ENCODE measurements around the gene GIPR. TPM values are rescaled to one million over a fixed set of nuclear protein-coding genes. Genes with fewer than 3 reads are reported as not detected.

Gene GIPR
- total and polyA plus RNA-seq, 2 experiments from 2014 or later, result 0.42 to 1.2 TPM

DNA sequence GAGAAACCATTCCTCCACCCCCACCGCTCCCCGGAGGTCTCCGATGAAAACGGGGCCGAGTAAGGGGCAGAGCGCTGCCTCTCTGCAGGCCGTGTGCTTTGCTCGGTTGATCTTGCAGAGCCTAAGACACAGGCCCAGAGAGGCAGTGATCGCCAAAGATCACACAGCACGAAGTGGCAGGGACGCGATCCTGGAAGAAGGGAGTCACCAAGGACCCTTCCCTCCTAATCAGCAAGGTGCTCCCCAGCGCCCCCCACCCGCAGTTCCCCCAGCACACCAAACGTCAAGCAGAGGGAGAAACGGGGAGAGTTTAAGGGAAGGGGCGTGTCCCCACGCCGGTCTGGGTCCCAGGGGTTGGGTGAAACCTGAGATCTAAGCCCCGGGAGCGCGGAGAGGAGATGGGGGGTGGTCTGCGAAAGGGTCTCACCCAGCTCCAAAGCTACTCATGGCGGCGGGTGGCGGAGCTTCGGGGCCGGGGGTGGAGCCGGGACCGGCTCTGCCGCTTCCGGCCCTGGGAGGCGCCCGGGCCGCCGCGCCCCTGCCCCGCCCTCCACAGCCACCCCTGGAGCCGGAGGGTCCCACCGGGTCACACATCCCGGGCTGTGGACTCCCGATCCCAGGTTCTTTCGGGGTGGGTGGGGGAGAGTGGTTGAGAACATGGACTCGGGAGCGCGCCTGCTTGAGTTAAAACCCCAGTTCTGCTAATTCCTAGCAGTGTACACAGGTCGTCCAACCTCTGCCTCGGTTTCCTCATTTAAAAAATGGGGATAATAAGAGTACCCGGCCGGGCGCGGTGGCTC, 28.9 kb upstream of the GIPR start, which contains the start of gene EML2:
EML2 (minus strand) TSS at position 468 of the 800 bp plus-strand sequence; CDS start at position 447, 21 bp downstream.
- Histone ChIP-seq H3K4me3 (peak within 1 kb of the TSS; percentile 55), H3F3A (replicated peaks; ENCODE audit: low read depth) (peaks cover 38% of the 10 kb centered on the region), H3K36me3 (ENCODE audit: insufficient read depth) (no peaks in the 10 kb centered on the region), H3K9me2 (ENCODE audit: insufficient read depth) (no peaks in the 10 kb centered on the region), H3K4me2 (peak within 1 kb of the TSS; percentile 86), H4K20me1 (replicated peaks; ENCODE audit: insufficient read depth) (no peaks in the 10 kb centered on the region), H3K4me1 (ENCODE audit: insufficient read depth) (peaks cover 32% of the 10 kb centered on the region), H3K79me2 (replicated peaks; ENCODE audit: insufficient read depth) (no peaks in the 10 kb centered on the region), H3K27me3 (ENCODE audit: insufficient read depth) (peaks cover 10% of the 10 kb centered on the region; the same call in 1 of the 2 replicates), H2AFZ (peak within 1 kb of the TSS; percentile 76), H3K27ac (ENCODE audit: low read depth) (peak within 1 kb of the TSS; percentile 45; the same call in 1 of the 2 replicates)
- Mint-ChIP-seq H3K27me3 (ENCODE audit: insufficient read depth, low read depth, poor library complexity) (peaks cover 38% of the 10 kb centered on the region), H3K4me3 (peak within 1 kb of the TSS; percentile 86), H3K27ac (peak within 1 kb of the TSS; percentile 92), H3K9me3 (peaks cover 3% of the 10 kb centered on the region; the same call in 2 of the 3 replicates), H3K4me1 (peaks cover 32% of the 10 kb centered on the region), H3K36me3 (ENCODE audit: low read depth) (no peaks in the 10 kb centered on the region)
- DNase-seq (ENCODE audit: low spot score), result peak; percentile 97
- peak; percentile 43 for ATAC-seq
- TF ChIP-seq, protein P1, sequence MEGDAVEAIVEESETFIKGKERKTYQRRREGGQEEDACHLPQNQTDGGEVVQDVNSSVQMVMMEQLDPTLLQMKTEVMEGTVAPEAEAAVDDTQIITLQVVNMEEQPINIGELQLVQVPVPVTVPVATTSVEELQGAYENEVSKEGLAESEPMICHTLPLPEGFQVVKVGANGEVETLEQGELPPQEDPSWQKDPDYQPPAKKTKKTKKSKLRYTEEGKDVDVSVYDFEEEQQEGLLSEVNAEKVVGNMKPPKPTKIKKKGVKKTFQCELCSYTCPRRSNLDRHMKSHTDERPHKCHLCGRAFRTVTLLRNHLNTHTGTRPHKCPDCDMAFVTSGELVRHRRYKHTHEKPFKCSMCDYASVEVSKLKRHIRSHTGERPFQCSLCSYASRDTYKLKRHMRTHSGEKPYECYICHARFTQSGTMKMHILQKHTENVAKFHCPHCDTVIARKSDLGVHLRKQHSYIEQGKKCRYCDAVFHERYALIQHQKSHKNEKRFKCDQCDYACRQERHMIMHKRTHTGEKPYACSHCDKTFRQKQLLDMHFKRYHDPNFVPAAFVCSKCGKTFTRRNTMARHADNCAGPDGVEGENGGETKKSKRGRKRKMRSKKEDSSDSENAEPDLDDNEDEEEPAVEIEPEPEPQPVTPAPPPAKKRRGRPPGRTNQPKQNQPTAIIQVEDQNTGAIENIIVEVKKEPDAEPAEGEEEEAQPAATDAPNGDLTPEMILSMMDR (conservative IDR thresholded peaks at IDR 0.05; ENCODE audit: low read depth in 2 of 2), result peak; percentile 39 to 64
- TF ChIP-seq, protein P2, sequence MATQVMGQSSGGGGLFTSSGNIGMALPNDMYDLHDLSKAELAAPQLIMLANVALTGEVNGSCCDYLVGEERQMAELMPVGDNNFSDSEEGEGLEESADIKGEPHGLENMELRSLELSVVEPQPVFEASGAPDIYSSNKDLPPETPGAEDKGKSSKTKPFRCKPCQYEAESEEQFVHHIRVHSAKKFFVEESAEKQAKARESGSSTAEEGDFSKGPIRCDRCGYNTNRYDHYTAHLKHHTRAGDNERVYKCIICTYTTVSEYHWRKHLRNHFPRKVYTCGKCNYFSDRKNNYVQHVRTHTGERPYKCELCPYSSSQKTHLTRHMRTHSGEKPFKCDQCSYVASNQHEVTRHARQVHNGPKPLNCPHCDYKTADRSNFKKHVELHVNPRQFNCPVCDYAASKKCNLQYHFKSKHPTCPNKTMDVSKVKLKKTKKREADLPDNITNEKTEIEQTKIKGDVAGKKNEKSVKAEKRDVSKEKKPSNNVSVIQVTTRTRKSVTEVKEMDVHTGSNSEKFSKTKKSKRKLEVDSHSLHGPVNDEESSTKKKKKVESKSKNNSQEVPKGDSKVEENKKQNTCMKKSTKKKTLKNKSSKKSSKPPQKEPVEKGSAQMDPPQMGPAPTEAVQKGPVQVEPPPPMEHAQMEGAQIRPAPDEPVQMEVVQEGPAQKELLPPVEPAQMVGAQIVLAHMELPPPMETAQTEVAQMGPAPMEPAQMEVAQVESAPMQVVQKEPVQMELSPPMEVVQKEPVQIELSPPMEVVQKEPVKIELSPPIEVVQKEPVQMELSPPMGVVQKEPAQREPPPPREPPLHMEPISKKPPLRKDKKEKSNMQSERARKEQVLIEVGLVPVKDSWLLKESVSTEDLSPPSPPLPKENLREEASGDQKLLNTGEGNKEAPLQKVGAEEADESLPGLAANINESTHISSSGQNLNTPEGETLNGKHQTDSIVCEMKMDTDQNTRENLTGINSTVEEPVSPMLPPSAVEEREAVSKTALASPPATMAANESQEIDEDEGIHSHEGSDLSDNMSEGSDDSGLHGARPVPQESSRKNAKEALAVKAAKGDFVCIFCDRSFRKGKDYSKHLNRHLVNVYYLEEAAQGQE (IDR thresholded peaks at IDR 0.05; ENCODE audit: unreplicated experiment), result no peak
- TF ChIP-seq NANOG (IDR thresholded peaks at IDR 0.05; ENCODE audit: borderline replicate concordance) (no peak), CREB1 (CRISPR knock-in tag; IDR thresholded peaks at IDR 0.05; ENCODE audit: low read depth) (no peak)

DNA sequence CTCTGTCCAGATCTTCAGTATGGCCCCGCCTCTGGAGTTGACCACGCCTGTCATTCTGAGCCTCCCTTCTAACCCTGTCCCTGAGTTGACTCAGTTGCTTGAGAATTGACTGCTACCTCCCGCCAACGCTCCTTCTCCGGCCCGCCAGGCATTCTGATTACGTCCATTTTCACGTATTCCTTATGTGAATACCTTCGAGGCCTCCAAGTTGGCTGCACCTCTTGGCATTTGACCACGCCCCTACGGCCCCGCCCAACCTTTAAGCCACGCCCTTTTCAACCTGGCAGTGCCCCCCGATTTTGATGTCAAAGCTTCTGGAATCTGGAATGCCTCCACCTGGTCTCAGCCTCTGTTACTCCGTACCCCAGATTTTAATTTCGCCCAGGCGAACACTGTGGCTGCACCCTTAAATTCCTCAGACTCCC, 27.2 kb upstream of the GIPR start:
- Histone ChIP-seq H3F3A (replicated peaks; ENCODE audit: low read depth) (peaks cover 42% of the 10 kb centered on the region), H3K4me3 (peak overlapping the region; percentile 64), H3K79me2 (replicated peaks; ENCODE audit: insufficient read depth) (no peaks in the 10 kb centered on the region), H4K20me1 (replicated peaks; ENCODE audit: insufficient read depth) (no peaks in the 10 kb centered on the region), H3K4me2 (peak overlapping the region; percentile 97), H3K4me1 (ENCODE audit: insufficient read depth) (peaks cover 44% of the 10 kb centered on the region), H2AFZ (0 out of 2 replicates have a peak overlapping the region, but pooled peaks have one; percentile 23), H3K27me3 (ENCODE audit: insufficient read depth) (peaks cover 18% of the 10 kb centered on the region), H3K36me3 (ENCODE audit: insufficient read depth) (no peaks in the 10 kb centered on the region), H3K27ac (ENCODE audit: low read depth) (peak overlapping the region; percentile 51; the same call in 1 of the 2 replicates), H3K9me2 (ENCODE audit: insufficient read depth) (no peaks in the 10 kb centered on the region)
- H3K9me3 Mint-ChIP-seq, result peaks cover 3% of the 10 kb centered on the region; the same call in 2 of the 3 replicates
- H3K27ac Mint-ChIP-seq, result peak overlapping the region; percentile 51
- peaks cover 41% of the 10 kb centered on the region for H3K4me1 Mint-ChIP-seq
- H3K36me3 Mint-ChIP-seq (ENCODE audit: low read depth), result no peaks in the 10 kb centered on the region
- peaks cover 49% of the 10 kb centered on the region for H3K27me3 Mint-ChIP-seq (ENCODE audit: insufficient read depth, low read depth, poor library complexity)
- ATAC-seq, result no peak
- peak overlapping the region; percentile 75 for H3K4me3 Mint-ChIP-seq
- DNase-seq (ENCODE audit: low spot score), result peak; percentile 89
- TF ChIP-seq ZNF114 (CRISPR knock-in tag; IDR thresholded peaks at IDR 0.05) (no peak), ZNF331 (CRISPR knock-in tag; IDR thresholded peaks at IDR 0.05; ENCODE audit: low read depth) (no peak), EZH2phosphoT487 (IDR thresholded peaks at IDR 0.05; ENCODE audit: unreplicated experiment) (no peak), NANOG (IDR thresholded peaks at IDR 0.05; ENCODE audit: borderline replicate concordance) (no peak), POLR2AphosphoS5 (IDR thresholded peaks at IDR 0.05; ENCODE audit: low read depth) (no peak), STAT1 (IDR thresholded peaks at IDR 0.05; ENCODE audit: unreplicated experiment) (no peak), CREB1 (CRISPR knock-in tag; IDR thresholded peaks at IDR 0.05; ENCODE audit: low read depth) (no peak), JUNB (IDR thresholded peaks at IDR 0.05; ENCODE audit: unreplicated experiment) (no peak)
- TF ChIP-seq, protein P3, sequence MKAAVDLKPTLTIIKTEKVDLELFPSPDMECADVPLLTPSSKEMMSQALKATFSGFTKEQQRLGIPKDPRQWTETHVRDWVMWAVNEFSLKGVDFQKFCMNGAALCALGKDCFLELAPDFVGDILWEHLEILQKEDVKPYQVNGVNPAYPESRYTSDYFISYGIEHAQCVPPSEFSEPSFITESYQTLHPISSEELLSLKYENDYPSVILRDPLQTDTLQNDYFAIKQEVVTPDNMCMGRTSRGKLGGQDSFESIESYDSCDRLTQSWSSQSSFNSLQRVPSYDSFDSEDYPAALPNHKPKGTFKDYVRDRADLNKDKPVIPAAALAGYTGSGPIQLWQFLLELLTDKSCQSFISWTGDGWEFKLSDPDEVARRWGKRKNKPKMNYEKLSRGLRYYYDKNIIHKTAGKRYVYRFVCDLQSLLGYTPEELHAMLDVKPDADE (IDR thresholded peaks at IDR 0.05), result no peak
- TF ChIP-seq, protein P1 (conservative IDR thresholded peaks at IDR 0.05; ENCODE audit: low read depth in 2 of 2), result no peak

All from GM23338 (cell line).